GM10248 (cell line): ENCODE data around the gene NUFIP1.

Source experiments
- CTCF ChIA-PET: fragments of 300-600 bp; sonication (Branson Sonifier 250); formaldehyde crosslinking; extraction: SDS; loops from one replicate; lab custom pipeline; 2021; ENCODE audit warnings: antibody characterized with exemption; lab: Yijun Ruan, JAX
- POLR2A ChIA-PET: fragments of 350-650 bp; sonication (Branson Sonifier 250); formaldehyde crosslinking; extraction: SDS; loops from one replicate; lab custom pipeline; 2020; ENCODE audit warnings: antibody characterized with exemption; lab: Yijun Ruan, JAX
- DNase-seq: peaks from one replicate; pipeline ENCODE4 v3.0.0; 2012; ENCODE audit errors: extremely low spot score
- CTCF ChIP-seq: IDR thresholded peaks from 2 replicates; pipeline ENCODE4 v1.5.1; 2012; ENCODE audit warnings: mild to moderate bottlenecking, low read depth; ENCODE audit errors: extremely low read depth, missing control alignments, control extremely low read depth

Gene NUFIP1

DNA sequence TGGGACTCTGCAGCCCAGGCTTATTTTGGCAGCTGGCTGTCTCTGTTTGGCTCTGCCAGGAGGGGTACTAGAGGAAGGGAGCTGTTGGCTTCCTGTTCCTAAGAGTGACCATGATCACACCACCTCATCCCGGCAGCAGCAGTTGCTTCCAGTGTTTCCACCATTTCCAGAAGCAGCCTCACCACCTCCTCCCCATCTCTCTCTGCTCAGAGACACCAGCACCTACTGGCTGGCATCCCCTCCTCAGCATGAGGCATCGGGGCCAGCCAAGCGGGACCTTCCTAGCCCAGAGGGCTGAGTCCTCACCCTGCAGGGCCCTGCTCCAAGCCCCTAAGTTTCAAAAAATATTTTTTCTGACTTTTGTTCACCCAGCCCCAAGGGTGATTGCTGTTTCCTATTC is 59.0 kb downstream of the NUFIP1 start:
- POLR2A ChIA-PET, result no interaction called here

GRCh38 chr13:44929692-44930091 is 59.6 kb downstream of the NUFIP1 start:
- no peak for DNase-seq
- ChIA-PET POLR2A (no interaction called here), CTCF (interaction anchor here (1.0 to 3.8 kb wide), 2 partner anchors 11 to 16 kb away, joined by 3 to 19 read pairs; no protein-coding TSS in a partner anchor)
- TF ChIP-seq CTCF, result no peak

More for the DNA sequence above, 59.0 kb downstream of the NUFIP1 start:
- no peak for TF ChIP-seq CTCF
- no peak for DNase-seq
- CTCF ChIA-PET, result interaction anchor here (3.8 kb wide), 1 partner anchor 12 kb away, joined by 19 read pairs; no protein-coding TSS in a partner anchor

DNA sequence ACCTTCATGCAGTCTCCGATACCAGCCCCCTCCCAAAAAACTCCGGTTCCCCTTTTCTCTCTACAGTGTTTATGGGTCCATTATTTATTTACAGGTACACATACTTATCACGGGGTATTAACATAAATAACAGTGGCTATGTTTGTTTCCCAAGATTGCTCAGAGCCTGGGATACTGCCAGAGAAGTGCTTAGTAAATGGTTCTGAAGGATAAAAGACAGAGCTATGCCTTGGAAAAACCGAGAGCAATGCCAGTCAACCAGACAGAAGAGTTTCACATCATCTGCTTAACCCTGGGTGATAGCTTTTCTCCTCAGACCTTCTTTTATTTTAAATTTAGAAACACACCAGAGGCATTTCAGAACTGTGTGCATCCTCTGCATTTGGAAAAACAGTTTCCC is 61.3 kb downstream of the NUFIP1 start:
- CTCF ChIA-PET, result interaction anchor here (1.9 to 3.8 kb wide), 2 partner anchors 10 to 444 kb away, joined by 6 to 19 read pairs; no protein-coding TSS in a partner anchor
- POLR2A ChIA-PET, result no interaction called here
- DNase-seq, result no peak
- TF ChIP-seq CTCF, result no peak

- no peak for DNase-seq
- ChIA-PET POLR2A (no interaction called here), CTCF (interaction anchor here (1.2 to 1.9 kb wide), 3 partner anchors 9 to 448 kb away, joined by 3 to 6 read pairs (median 4); no protein-coding TSS in a partner anchor)
- no peak for TF ChIP-seq CTCF
Measured at GRCh38 chr13:44921931-44922758, 67.1 kb downstream of the NUFIP1 start.

GRCh38 chr13:44921246-44921877 is 67.9 kb downstream of the NUFIP1 start:
- DNase-seq, result no peak
- POLR2A ChIA-PET, result no interaction called here
- CTCF ChIA-PET, result interaction anchor here (1.2 kb wide), 1 partner anchor 8 kb away, joined by 4 read pairs; no protein-coding TSS in a partner anchor
- TF ChIP-seq CTCF, result no peak

GRCh38 chr13:44920013-44920412 is 69.3 kb downstream of the NUFIP1 start:
- no peak for TF ChIP-seq CTCF
- DNase-seq, result no peak
- POLR2A ChIA-PET, result no interaction called here
- CTCF ChIA-PET, result interaction anchor here (1.2 kb wide), 1 partner anchor 12 kb away, joined by 4 read pairs; no protein-coding TSS in a partner anchor
